ENCODE data around the gene F8A1.
"Not testable (repeated sequence)": the region's sequence is repeated elsewhere in the genome, so short reads cannot be mapped to it uniquely, and the experiment has no call there.

F8A1 gene

GRCh38 chrX:154886069-154886788 lies at the start of gene F8A1:
F8A1 (plus strand) TSS chrX:154886355; CDS start chrX:154886375, 20 bp downstream.
- in situ Hi-C loops (cut with HindIII; ENCODE audit: low pct_ligation_motif_present, low pct_unique_long_range_greater_than_20kb, low sequenced_read_pairs); DNase-seq: not testable (repeated sequence)

GRCh38 chrX:154840856-154841255 lies 45.3 kb upstream of the F8A1 start:
- in situ Hi-C loops (cut with HindIII; ENCODE audit: low pct_ligation_motif_present, low pct_unique_long_range_greater_than_20kb, low sequenced_read_pairs), result no loop called here
- DNase-seq, result peak; percentile 43

GRCh38 chrX:154850957-154851611 lies 35.1 kb upstream of the F8A1 start:
- no peak for DNase-seq
- in situ Hi-C loops (cut with HindIII; ENCODE audit: low pct_ligation_motif_present, low pct_unique_long_range_greater_than_20kb, low sequenced_read_pairs), result no loop called here

- DNase-seq, result no peak
- in situ Hi-C loops (cut with HindIII; ENCODE audit: low pct_ligation_motif_present, low pct_unique_long_range_greater_than_20kb, low sequenced_read_pairs), result no loop called here
Observed at GRCh38 chrX:154855256-154855655, 30.9 kb upstream of the F8A1 start.

- DNase-seq; in situ Hi-C loops (cut with HindIII; ENCODE audit: low pct_ligation_motif_present, low pct_unique_long_range_greater_than_20kb, low sequenced_read_pairs): not testable (repeated sequence)
Observed at GRCh38 chrX:154868522-154868921, 17.6 kb upstream of the F8A1 start.

GRCh38 chrX:154873329-154873728 lies 12.8 kb upstream of the F8A1 start:
- in situ Hi-C loops (cut with HindIII; ENCODE audit: low pct_ligation_motif_present, low pct_unique_long_range_greater_than_20kb, low sequenced_read_pairs), result no loop called here
- no peak for DNase-seq

- in situ Hi-C loops (cut with HindIII; ENCODE audit: low pct_ligation_motif_present, low pct_unique_long_range_greater_than_20kb, low sequenced_read_pairs); DNase-seq: not testable (repeated sequence)
Observed at GRCh38 chrX:154884069-154884468, 2.1 kb upstream of the F8A1 start.

GRCh38 chrX:154885057-154885456 lies 1.1 kb upstream of the F8A1 start:
- in situ Hi-C loops (cut with HindIII; ENCODE audit: low pct_ligation_motif_present, low pct_unique_long_range_greater_than_20kb, low sequenced_read_pairs); DNase-seq: not testable (repeated sequence)

GRCh38 chrX:154885549-154885948 lies 606 bp upstream of the F8A1 start:
- DNase-seq; in situ Hi-C loops (cut with HindIII; ENCODE audit: low pct_ligation_motif_present, low pct_unique_long_range_greater_than_20kb, low sequenced_read_pairs): not testable (repeated sequence)

- DNase-seq; in situ Hi-C loops (cut with HindIII; ENCODE audit: low pct_ligation_motif_present, low pct_unique_long_range_greater_than_20kb, low sequenced_read_pairs): not testable (repeated sequence)
Observed at GRCh38 chrX:154886789-154887221, 650 bp downstream of the F8A1 start.

GRCh38 chrX:154890990-154891639 lies 5.0 kb downstream of the F8A1 start:
- in situ Hi-C loops (cut with HindIII; ENCODE audit: low pct_ligation_motif_present, low pct_unique_long_range_greater_than_20kb, low sequenced_read_pairs), result no loop called here
- no peak for DNase-seq

- in situ Hi-C loops (cut with HindIII; ENCODE audit: low pct_ligation_motif_present, low pct_unique_long_range_greater_than_20kb, low sequenced_read_pairs), result no loop called here
- no peak for DNase-seq
Observed at GRCh38 chrX:154892296-154892695, 6.1 kb downstream of the F8A1 start.

- DNase-seq, result no peak
- in situ Hi-C loops (cut with HindIII; ENCODE audit: low pct_ligation_motif_present, low pct_unique_long_range_greater_than_20kb, low sequenced_read_pairs), result no loop called here
Observed at GRCh38 chrX:154900323-154900722, 14.2 kb downstream of the F8A1 start.

GRCh38 chrX:154902408-154902807 lies 16.3 kb downstream of the F8A1 start:
- in situ Hi-C loops (cut with HindIII; ENCODE audit: low pct_ligation_motif_present, low pct_unique_long_range_greater_than_20kb, low sequenced_read_pairs), result no loop called here
- DNase-seq, result no peak

GRCh38 chrX:154908821-154909220 lies 22.7 kb downstream of the F8A1 start:
- no peak for DNase-seq
- in situ Hi-C loops (cut with HindIII; ENCODE audit: low pct_ligation_motif_present, low pct_unique_long_range_greater_than_20kb, low sequenced_read_pairs), result no loop called here

- DNase-seq; in situ Hi-C loops (cut with HindIII; ENCODE audit: low pct_ligation_motif_present, low pct_unique_long_range_greater_than_20kb, low sequenced_read_pairs): not testable (repeated sequence)
Observed at GRCh38 chrX:154910048-154910447, 23.9 kb downstream of the F8A1 start.

GRCh38 chrX:154910528-154910927 lies 24.4 kb downstream of the F8A1 start:
- in situ Hi-C loops (cut with HindIII; ENCODE audit: low pct_ligation_motif_present, low pct_unique_long_range_greater_than_20kb, low sequenced_read_pairs); DNase-seq: not testable (repeated sequence)

GRCh38 chrX:154914052-154914451 lies 27.9 kb downstream of the F8A1 start:
- in situ Hi-C loops (cut with HindIII; ENCODE audit: low pct_ligation_motif_present, low pct_unique_long_range_greater_than_20kb, low sequenced_read_pairs), result no loop called here
- DNase-seq, result no peak

GRCh38 chrX:154918060-154918483 lies 31.9 kb downstream of the F8A1 start:
- DNase-seq, result peak; percentile 55
- in situ Hi-C loops (cut with HindIII; ENCODE audit: low pct_ligation_motif_present, low pct_unique_long_range_greater_than_20kb, low sequenced_read_pairs), result no loop called here

Data from ACHN (cell line).